Measurements from ENCODE around the gene INTS1.

GRCh38 chr7:1497293-1497927 lies 6.8 kb downstream of the INTS1 start:
- no peak for TF ChIP-seq PAX5 (IDR thresholded peaks at IDR 0.05; ENCODE audit: insufficient read depth, low read length, severe bottlenecking)
- no peak for TF ChIP-seq POLR2AphosphoS5 (IDR thresholded peaks at IDR 0.05; ENCODE audit: low read depth, low read length)
